NCI-H82 treated with DMSO at 0.1 percent for 48 hours (cell line): ENCODE measurements around the gene YOD1.
"Not testable (repeated sequence)": the region's sequence is repeated elsewhere in the genome, so short reads cannot be mapped to it uniquely, and the experiment has no call there.

Experiments used
- DNase-seq: peaks from one replicate; lab custom pipeline; 2025; ENCODE audit not compliant: unreplicated experiment; lab: John Stamatoyannopoulos, UW

Gene YOD1

DNA sequence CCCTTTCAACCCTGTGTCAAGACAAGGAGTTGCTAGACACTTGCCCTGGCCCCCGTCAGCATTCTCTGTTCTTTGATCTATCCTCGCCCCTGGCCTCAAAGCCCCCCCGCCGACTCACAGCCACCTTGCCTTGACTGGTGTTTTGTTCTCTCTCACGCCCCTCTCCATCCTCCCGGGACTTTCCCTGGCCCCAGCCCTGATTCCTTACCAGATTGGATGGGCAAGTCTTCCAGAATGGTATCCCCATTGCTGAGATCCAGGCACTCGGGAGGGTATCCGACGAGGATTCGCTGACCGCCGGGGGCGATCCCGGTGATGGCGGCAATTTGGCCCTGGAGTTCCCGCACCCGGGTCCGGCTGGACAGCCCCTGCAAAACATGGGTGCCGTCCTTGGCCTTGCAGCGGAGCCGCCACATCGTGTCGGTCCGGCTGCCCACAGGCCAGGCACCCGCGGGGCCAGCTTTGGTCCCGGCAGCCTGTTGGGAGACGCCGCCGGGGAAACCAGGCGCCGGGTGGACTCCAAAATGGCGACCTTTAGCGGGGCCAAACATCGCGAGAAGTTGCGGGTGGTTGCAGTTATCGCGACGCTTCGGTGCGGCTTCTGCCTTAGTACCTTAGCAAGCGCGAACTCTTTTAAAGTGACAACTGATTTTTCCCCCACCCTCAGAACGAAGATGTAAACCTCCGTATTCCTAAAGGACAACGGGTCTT, 373 bp downstream of the YOD1 start:
- DNase-seq, result peak; percentile 55

DNA sequence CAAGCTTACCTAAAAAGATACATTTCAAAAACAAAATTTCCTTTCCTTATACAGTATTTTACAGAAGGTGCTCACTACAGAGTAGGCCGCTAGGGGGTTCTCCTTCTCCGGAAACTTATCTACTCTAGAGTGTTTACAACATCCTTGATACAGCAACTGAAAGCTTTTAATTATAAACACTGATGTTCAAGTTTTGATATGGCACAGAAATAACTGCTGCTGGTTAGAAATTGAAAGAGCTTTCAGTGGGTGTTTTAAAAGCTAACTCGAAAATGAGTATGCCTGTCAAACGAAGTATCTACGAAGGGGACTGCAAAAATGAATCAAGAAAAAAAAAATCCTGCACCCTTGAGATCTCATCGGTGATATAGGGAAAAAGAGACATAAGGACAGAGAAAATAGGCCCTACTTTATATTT, 1.0 kb downstream of the YOD1 start:
- peak; percentile 33 for DNase-seq

DNA sequence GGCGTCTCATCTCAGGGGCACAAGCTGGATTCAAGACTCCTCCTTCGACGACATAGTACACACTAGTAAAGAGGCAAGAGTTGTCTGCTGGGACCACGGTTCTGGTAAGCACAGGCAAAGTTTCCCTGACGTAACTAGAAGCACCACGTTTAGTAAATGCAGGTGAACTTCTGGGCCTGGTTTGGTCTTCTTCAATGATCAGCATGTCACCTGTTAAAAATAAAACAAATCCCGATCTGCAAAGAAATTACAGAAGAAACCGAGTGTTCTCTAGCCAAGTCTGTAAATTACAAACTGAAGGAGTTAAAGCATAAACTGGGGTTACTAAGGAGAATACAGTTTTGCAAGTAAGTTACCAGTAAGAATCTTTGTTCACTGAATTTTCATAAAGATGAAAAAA, 1.5 kb downstream of the YOD1 start:
- no peak for DNase-seq

DNA sequence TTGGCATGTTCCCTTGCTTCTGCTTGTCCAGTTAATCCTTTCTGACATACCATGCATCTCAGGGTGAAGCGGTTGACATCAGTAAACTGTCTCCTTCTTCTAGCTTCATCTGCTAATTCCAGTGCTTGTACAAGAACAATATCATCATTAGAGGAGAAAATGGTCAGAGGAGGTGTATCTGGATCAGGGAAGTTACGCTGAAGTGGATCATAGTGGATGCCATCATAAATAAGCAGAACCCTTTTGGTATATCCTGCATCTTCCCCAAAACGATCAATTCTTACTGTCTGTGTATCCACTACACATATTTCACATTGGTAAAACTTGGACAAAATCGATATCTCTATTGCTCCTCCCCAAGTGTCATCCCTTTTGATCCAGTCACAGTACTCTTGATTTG, 2.0 kb downstream of the YOD1 start:
- DNase-seq, result no peak

DNA sequence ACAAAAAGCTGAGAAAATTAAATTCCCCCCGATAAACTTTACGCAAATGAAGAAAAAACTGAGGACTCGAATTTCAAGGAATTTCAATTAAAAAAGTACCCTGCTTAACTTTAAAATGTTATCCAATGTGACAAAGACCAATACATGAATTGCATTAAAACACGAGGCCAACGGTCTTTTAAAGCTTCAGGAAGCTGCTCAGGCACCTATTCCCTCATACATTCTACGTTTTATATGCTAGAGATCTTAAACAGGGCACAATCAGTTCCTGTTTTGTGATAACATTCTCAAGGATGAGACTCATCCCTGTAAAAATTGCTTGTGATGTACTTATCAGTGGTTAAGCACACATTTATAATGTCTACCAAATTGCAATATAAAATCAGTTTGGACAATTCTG, 3.0 kb downstream of the YOD1 start:
- no peak for DNase-seq

DNA sequence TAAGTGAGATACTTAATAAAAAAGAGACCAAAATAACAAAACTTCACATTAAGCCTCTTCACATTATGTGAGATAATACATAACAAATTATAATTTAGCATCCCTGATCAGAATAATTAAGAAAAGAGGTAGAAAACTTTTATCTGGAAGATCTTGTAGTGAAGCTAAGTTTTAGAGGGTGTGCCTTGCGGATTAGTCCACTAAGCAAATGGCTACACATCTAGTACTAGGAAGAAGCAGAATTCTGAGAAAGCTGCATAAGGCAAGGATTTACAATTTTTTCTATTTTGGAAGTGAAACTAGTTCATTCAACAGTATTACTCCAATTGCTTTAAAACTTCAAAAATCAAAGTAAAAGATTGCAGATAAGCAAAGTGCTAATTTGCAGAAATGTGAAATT, 3.5 kb downstream of the YOD1 start:
- no peak for DNase-seq

DNA sequence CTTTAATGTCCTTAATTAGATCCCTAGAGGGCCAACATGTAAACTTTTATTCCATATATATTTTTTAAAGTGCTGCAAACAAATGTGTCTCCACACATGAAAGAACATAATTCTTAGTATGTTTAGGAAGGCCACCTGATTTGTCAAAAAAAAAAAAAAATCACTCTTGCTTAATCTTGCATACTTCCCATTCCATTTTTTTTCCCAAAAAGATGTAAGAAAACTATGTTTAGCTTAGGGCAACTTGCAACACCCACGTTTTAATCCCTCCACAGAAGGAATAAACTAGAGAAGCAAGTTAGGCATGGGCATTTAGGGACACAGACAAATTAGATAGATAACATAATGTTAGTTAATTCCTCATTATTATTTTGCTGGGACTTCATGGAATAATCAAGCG, 5.6 kb downstream of the YOD1 start:
- DNase-seq, result no peak

DNA sequence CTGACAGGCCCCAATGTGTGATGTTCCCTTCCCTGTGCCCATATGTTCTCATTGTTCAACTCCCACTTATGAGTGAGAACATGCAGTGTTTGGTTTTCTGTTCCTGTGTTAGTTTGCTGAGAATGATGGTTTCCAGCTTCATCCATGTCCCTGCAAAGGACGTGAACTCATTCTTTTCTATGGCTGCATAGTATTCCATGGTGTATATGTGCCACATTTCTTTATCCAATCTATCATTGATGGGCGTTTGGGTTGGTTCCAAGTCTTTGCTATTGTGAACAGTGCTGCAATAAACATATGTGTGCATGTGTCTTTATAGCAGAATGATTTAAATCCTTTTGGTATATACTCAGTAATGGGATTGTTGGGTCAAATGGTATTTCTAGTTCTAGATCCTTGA, 9.6 kb downstream of the YOD1 start:
- not testable (repeated sequence) for DNase-seq

DNA sequence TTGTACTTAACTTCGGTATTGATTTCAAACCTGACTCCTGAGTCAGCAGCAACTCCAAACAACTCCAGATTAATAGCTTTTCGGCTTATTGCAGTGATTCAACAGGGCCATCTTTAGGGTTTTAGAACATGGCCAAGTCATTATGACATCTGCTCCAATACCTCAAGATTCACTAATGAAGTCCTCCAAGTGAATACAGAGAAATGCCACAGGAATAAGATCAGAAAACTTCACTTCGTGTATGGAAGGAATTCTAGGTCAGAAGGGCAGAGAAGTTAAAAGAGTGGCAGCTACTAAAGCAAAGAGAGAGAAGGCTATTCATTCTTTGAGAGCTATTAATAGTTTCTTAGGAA, 10.9 kb downstream of the YOD1 start:
- no peak for DNase-seq

DNA sequence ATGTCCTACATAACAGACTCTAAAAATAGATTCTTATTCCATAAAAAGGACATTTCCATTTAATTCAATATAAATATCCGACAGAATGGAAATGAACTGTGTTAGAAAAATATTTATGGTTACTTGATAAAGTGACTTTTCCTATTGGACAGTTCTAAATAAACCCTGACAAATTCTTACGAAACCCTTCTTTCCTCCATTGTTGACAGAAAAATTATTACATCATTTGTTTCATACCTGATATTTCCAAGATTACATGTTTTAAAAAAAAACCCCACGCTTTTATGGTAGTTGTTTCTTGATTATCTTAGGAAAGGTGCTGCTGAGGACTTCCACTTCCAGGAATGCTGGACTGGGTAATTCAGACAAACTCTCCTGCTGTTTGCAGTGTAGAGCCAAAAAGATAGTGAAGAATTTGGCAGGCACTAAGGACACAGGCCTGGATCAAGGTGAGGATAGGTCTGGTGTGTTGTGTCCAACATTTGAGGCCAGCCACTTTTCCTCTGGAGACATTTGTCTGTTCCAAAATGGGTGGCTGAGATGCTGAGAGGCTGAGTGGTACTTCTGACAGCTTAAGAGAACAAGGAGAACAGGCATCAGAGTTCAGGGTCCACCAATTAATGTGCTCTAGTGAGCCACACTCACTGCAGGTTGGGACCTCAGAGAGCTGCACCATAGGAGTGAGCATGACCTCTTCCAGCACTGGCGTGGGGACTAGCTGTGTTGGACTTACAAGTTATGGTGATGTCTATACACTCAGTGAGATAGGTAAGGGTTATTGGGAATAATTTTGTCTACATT, 11.4 kb downstream of the YOD1 start:
- no peak for DNase-seq

DNA sequence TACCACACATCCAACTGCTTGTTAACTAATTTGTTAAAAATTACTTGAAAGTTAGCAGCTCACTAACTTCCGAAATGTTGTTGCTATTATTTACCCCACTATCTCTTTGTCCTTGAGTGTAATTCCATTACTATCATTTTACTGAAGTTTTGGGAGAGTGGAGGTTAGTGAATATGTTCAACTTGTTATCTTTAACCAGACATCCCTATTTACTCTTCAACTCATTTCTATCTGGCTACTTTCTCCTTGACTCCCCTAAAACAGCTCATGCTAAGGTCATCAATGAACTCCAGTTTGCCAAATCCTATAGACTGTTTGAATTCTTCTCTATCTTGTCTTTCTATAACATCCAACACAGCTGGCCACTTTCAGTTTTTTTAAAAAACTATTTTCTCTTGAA, 14.1 kb downstream of the YOD1 start:
- no peak for DNase-seq

DNA sequence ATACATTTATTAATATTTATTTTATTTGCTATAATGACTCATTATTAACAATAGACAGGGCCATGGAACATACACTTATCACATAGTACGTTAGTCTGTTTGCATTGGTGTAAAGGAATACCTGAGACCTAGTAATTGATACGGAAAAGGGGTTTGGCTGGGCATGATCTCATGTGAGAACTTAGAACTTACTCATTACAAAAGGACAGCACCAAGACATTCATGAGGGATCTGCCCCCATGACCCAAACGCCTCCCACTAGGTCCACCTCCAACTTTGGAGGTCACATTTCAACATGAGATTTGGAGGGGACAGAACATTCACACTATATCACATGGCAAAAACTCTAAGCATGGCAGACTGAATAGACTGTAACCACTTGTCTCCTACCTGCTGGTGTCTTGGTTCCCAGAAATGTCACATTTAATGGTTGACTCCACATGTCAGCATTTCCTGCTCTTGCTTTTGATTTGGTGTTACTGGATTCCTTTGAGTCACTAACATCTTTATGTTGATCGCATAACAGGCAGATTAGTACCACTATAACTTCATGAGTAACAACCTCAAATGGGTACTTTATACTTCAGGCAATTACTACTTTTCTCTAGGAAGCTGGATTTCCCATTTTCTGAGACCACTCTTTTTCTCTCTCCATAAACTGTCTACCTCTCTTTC, 15.0 kb downstream of the YOD1 start:
- DNase-seq, result no peak

DNA sequence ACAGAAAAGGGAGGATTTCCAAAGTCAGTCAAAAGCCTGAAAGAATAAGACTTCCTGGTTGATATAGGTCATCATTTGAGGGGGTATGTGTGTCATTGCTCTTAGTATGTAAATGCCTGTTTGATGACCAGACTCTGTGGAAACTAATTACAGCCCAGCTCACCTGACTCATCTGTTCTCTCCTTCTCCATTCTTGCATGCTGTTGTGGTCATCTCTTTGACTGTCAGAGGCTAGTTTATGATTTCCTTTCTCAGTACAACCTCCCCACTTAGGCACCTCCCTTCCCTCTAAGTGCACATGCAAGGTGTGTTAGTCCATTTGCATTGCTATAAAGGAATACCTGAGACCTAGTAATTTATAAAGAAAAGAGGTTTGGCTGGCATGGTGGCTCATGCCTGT, 16.0 kb downstream of the YOD1 start:
- no peak for DNase-seq

DNA sequence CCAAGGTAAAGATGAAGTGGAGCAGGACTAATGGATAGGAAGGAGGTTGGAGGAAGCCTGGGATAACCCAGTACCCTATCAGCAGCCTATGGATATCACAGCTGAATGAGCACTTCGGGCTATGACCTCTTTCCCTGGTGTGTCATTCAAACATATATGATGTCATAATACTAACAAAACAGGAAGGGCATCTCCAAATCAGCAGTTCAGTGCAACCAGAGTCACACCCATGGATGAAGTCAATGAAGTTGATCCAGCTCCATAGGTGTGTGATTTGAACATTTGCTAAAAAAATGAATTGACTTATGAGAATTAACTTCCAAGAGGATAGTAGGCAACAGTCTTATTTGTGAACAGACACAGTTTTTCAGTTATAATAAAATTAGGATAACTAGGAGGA, 16.8 kb downstream of the YOD1 start:
- DNase-seq, result no peak

DNA sequence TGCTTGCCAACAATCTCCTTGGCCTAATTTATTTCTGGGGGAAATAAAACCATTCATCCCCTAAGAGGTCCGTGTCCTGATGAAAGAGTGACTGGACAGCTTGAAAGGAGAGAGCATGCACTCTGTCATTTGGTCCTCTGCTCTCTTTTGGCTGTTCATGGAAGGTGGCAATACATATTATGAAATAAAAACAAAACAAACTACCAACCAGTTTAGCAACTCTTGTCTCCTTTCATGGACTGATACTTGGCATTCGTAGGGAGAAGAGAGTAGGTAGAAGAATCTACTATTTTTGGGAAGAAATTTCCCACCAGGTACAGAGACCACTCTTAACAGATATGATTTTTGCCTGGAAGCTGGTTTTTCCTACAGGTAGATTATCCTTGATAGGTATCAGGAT, 17.7 kb downstream of the YOD1 start:
- DNase-seq, result no peak

DNA sequence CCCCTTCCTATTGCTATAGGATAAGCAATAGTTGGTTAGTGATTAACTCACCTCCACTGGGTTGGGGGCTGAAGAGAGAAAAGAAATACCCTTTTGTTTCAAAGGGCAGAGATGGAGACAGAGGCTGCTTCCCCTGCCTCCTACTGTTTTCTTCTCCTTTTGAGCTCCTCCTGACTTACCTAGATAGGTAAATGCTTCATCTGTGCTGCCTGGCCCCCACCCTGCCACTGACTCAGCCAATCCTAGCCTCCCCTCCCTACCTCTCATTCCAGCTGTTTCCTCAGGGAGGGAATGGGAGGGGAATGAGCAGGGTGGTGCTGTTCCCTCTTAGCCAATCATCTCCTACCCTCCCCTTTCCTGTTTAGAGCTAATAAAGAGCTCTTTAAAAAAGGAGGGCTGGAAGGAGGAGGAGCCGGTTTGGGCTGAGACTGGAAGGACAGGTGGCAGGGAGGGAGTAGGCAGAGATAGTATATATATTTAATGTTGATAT, 18.4 kb downstream of the YOD1 start, which contains the start of gene C1orf116:
C1orf116 (minus strand) TSS at position 229 of the 490 bp plus-strand sequence. CDS start 5,158 bp downstream, outside the sequence.
- DNase-seq, result no peak

DNA sequence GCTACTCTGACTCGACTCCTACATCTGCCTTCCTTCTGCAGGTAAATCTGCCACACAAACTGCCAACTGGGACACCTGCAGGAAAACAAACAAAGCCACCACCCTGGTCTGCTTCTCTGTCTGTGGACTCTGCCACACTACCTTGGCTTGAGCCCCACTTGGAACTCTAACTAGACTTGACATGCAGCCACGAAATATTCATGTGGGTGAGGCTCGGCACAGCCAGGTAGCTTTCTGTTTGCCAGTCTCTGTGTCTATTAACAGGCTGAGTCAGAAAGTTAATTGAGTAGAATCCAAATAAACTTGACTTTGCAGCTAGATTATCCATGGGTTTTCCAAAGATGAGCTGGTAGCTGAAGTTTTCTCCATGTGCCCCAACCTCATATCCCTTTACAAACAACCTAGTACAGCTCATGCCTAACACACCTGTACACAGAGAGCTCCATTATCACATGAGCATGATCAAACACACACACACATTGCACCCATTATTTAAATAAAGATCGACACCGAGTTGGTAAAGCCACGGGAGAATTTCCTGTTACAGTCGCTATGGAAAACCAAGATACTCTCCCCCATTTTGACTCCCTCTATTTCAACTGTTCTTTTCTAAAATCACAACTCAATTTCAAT, 19.3 kb downstream of the YOD1 start:
- no peak for DNase-seq

DNA sequence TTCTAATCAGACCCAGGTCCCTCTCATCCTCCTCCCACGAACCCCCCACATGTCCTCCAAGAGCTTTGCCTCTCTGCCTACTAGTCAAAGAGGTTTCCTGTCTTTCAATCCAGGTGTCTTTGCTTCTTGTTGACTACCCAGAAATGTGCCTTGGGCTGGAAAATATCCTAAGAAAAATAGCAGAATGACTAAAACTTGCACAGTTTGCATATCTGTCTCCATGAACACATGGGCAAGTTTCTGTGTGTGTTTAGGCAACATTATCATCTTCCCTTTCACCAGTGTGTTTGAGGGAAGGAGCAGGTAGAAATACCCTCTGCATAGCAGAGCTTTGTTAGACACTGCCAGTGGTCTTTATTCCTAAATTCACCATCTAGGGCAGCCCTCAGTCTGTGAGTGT, 20.0 kb downstream of the YOD1 start:
- DNase-seq, result no peak

DNA sequence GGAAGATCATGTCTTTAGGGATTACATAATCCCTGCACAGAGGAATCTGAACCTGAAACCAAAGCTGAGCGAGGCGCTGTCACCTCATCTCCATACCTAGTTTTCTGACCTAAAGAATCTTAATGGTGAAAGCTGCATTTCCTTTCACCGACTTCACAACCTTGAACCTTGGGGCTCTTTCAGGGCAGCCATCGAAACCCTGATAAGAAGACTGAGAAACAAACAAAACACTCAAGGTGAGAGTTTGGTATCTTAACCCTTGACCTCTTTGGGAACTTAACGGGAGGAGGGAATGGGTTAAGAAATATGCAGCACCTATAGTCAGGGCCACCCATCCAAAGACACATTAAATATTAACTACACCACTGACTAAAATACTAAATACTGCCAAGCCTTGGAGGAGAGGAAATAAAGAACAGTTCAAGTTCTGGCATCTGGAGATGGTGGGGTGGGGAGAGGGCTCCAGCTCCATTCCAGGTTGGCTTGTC, 20.4 kb downstream of the YOD1 start:
- no peak for DNase-seq

DNA sequence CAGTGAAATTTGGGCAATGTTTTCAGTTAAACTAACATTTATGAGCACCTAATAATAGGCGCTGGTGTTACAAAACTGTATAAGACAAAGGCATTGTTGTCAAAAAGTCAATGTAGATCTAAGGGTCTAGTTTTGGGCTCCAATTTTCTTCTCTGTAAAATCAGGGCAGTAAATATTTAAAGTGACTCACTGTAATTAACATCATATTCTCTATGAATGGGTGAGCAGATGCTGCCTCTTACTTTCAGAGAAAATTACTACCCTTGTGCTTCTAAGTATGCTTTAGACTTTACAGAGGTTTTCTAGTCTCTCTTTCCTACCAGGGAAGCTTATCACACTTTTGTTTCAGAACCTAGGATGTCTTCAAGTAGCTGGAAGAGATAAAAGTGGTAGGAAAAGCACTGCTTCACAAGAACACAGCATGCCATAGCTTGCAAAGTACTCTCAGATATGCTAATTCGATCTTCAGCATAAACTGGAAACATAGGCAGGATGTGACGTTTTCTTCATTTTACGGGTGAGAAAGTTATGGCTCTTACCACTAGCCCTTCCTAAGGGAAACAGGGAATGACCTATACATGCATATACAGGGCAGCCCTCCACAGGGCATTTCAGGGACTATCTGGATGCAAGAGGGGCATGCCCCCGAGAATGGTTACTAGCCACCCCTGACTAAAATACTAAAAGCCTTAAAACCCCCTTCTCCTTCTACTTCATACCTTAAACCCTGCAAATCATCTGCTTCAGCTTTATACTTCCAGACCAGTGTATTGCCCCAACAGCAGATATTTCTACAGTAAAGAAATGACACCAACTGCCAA, 21.1 kb downstream of the YOD1 start:
- no peak for DNase-seq
